Fibroblast of mammary gland (primary cell): ENCODE results near the gene CES2.

Source experiments
- DNase-seq: peaks from one replicate; pipeline ENCODE4 v3.0.0-alpha.2; 2010; ENCODE audit warnings: low read depth
- H3K4me3 ChIP-seq: 2 replicates; pipeline ENCODE4 v1.5.1; 2011; ENCODE audit warnings: low read depth, mild to moderate bottlenecking, low read length, moderate library complexity; ENCODE audit not compliant: control insufficient read depth
- CTCF ChIP-seq: conservative IDR thresholded peaks from 2 replicates; pipeline ENCODE4 v1.5.1; 2011; ENCODE audit warnings: low read depth, low read length, inconsistent platforms; ENCODE audit not compliant: control insufficient read depth, insufficient read depth

The CES2 gene

GRCh38 chr16:66936462-66936861 is 1.1 kb downstream of the CES2 start:
- DNase-seq = no peak
- TF ChIP-seq CTCF = no peak

GRCh38 chr16:66936889-66937554 is 1.7 kb downstream of the CES2 start:
- DNase-seq = no peak
- no peak overlapping the region for H3K4me3 ChIP-seq
- no peak for TF ChIP-seq CTCF

More at GRCh38 chr16:66936462-66936861, 1.1 kb downstream of the CES2 start:
- H3K4me3 ChIP-seq = no peak overlapping the region

- no peak for DNase-seq
- no peak overlapping the region for H3K4me3 ChIP-seq
- TF ChIP-seq CTCF = no peak
Measured at GRCh38 chr16:66937725-66938337, 2.5 kb downstream of the CES2 start.

- no peak overlapping the region for H3K4me3 ChIP-seq
- TF ChIP-seq CTCF = no peak
- DNase-seq = no peak
Measured at GRCh38 chr16:66939366-66939765, 4.0 kb downstream of the CES2 start.

GRCh38 chr16:66940236-66940635 is 4.9 kb downstream of the CES2 start:
- DNase-seq = no peak
- no peak for TF ChIP-seq CTCF
- no peak overlapping the region for H3K4me3 ChIP-seq

GRCh38 chr16:66942981-66943380 is 7.7 kb downstream of the CES2 start:
- H3K4me3 ChIP-seq = no peak overlapping the region
- DNase-seq = no peak
- TF ChIP-seq CTCF = no peak
